H1 (cell line): ENCODE measurements around the gene NPC1L1. TPM values are rescaled to one million over a fixed set of nuclear protein-coding genes. Genes with fewer than 3 reads are reported as not detected.

Experiments used
- MAFK ChIP-seq: IDR thresholded peaks from 2 replicates; pipeline ENCODE4 v1.6.1; 2012; ENCODE audit warnings: low read depth, mild to moderate bottlenecking, improper control_type of control experiment, low read length
- MAX ChIP-seq: IDR thresholded peaks from 2 replicates; pipeline ENCODE4 v1.6.1; 2012; ENCODE audit warnings: inconsistent platforms
- polyA plus RNA-seq, 7 experiments: library from polyadenylated mRNA; depleted of rRNA in 3 of 7; stranded (reverse) in 5 of 7; unstranded in 2 of 7; fragments of >200 nt in 5 of 7; fragments of 200-250 nt in 2 of 7; gene quantifications; 1 replicate in 5 of 7; 2 replicates in 1 of 7; 4 replicates in 1 of 7; pipeline versions ENCODE4 v1.2.1 to v1.2.3, GENCODE V29; 2011 to 2013; ENCODE audit warnings: missing spikeins in 2 of 7, mixed read lengths in 2 of 7
- total RNA-seq: library from RNA; stranded (reverse); fragmentation: NEBNext Ultra II Directional; extraction: Animal tissue kit (Norgen Biotek cat#: 25700); gene quantifications from 2 replicates; pipeline ENCODE4 v1.2.1, GENCODE V29; 2021

NPC1L1 gene
- total and polyA plus RNA-seq, 2 of the 8 experiments (the other 6 are each of a cell fraction or from before 2014, with no cell fraction given) = 0.06 to 0.21 TPM

- no peak for TF ChIP-seq MAX
- TF ChIP-seq MAFK = no peak
Measured at GRCh38 chr7:44494960-44495359, 46.2 kb downstream of the NPC1L1 start (continued).
